NCI-H524 (cell line): ENCODE data around the gene SPSB1.
A peak's percentile ranks its signal among the peaks of the same experiment; 100 is the strongest.

ENCODE experiments used
- DNase-seq, 2 experiments: peaks; one replicate each; lab custom pipeline; 2025; lab: John Stamatoyannopoulos, UW

The SPSB1 gene

GRCh38 chr1:9292361-9293240 lies at the start of gene SPSB1:
Gene SPSB1 (plus strand): TSS chr1:9292894. CDS start chr1:9355892, 62,998 bp downstream.
- peak in 1 of 2 experiments; percentile 60 for DNase-seq

GRCh38 chr1:9243066-9243739 lies 49.5 kb upstream of the SPSB1 start:
- no peak for DNase-seq

- no peak for DNase-seq
Observed at GRCh38 chr1:9244501-9245229, 48.0 kb upstream of the SPSB1 start.

- DNase-seq, result no peak
Observed at GRCh38 chr1:9245230-9245619, 47.5 kb upstream of the SPSB1 start.

GRCh38 chr1:9245661-9246060 lies 47.0 kb upstream of the SPSB1 start:
- DNase-seq, result no peak

- no peak for DNase-seq
Observed at GRCh38 chr1:9246215-9246614, 46.5 kb upstream of the SPSB1 start.

- no peak for DNase-seq
Observed at GRCh38 chr1:9246841-9247785, 45.6 kb upstream of the SPSB1 start.

- no peak for DNase-seq
Observed at GRCh38 chr1:9247894-9248293, 44.8 kb upstream of the SPSB1 start.

GRCh38 chr1:9248341-9249262 lies 44.1 kb upstream of the SPSB1 start:
- DNase-seq, result no peak

GRCh38 chr1:9249263-9249533 lies 43.5 kb upstream of the SPSB1 start:
- DNase-seq, result peak in 1 of 2 experiments; percentile 19

- peak in 1 of 2 experiments; percentile 80 for DNase-seq
Observed at GRCh38 chr1:9249534-9250410, 42.9 kb upstream of the SPSB1 start.

GRCh38 chr1:9250411-9251381 lies 42.0 kb upstream of the SPSB1 start:
- no peak for DNase-seq

- DNase-seq, result peak; percentile 15 to 56
Observed at GRCh38 chr1:9251501-9251900, 41.2 kb upstream of the SPSB1 start.

- no peak for DNase-seq
Observed at GRCh38 chr1:9253004-9253403, 39.7 kb upstream of the SPSB1 start.

- no peak for DNase-seq
Observed at GRCh38 chr1:9253453-9254105, 39.1 kb upstream of the SPSB1 start.

GRCh38 chr1:9256332-9256731 lies 36.4 kb upstream of the SPSB1 start:
- no peak for DNase-seq

- no peak for DNase-seq
Observed at GRCh38 chr1:9257851-9258250, 34.8 kb upstream of the SPSB1 start.

GRCh38 chr1:9258629-9259028 lies 34.1 kb upstream of the SPSB1 start:
- DNase-seq, result no peak
